Central memory CD4-positive, alpha-beta T cell (primary cell): ENCODE results near the gene HSPG2.
"Not testable (repeated sequence)": the region's sequence is repeated elsewhere in the genome, so short reads cannot be mapped to it uniquely, and the experiment has no call there.

Experiments
- DNase-seq: peaks from one replicate; pipeline ENCODE4 v3.0.0; 2022

The HSPG2 gene

DNA sequence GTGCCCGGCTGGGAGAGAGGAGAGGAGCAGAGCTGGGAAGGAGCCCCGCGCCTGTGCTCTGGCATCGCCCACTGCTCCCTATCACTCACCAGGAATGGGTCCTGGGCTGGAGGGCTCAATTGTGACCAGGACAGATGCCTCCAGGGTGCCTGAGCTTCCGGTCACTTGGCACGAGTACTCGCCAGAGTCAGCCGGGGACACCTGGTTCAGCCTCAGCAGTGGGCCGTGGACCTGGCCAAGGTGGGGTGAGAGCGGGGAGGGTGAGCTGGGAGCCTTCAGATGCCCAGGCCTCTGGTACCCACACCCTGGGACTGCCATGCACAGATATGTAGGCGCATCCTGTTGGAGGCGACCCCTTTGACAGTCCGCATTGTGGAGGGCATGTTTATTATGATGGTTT, 93.9 kb downstream of the HSPG2 start:
- no peak for DNase-seq

DNA sequence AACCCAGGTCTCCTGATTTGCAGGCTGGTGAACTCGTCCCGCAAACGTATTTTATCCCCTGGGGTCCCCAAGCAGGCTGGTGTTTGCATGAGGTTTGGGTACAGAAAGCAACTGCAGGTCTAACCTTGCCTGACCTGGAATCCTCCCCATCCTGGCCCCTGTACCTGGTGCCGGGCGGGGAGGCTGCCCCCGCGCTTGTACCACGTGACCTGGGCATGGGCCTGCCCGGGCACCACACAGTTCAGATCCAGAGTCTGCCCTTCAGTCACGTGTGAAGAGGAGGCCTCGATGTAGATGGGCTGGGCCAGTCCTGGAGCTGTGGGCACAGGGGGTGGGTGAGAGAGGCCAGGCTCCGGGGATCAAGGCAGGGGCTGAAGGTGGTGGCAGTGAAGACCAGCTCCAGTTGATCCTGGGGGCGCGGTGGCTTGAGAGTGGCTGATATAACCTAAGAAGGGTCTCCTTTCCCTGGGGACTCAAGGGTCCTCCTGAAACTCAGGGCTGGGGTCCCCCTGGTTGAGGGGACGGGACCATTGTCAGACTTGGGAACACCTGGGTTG, 94.4 kb downstream of the HSPG2 start:
- no peak for DNase-seq

DNA sequence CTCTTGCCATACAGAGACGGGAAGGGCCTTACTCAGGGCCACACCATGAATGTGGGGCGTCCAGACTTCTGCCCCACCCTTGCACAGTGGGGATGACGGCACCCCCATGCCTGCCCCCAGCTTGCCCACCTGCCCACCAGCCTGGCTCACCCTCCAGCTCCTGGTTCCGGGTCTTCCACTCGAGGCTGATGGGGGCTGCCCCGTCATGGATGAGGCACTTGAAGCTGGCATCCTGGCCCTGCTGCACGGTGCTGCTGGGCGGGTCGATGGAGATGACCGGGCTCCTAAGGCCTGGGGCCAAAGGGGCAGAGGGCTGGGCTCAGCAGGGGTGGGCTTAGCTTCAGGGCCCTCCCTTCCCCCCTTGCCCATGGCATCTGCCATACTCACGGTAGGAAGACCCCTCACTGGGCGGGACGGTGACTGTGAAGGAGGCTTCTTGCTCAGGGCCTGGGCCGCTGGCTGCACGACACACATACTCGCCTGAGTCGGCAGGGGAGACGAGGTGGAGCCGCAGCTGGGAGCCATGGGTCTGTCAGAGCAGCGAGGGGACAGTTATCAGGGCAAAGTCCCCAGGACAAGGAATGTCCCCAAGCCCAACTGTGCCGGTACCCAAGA, 95.2 kb downstream of the HSPG2 start:
- DNase-seq = no peak

DNA sequence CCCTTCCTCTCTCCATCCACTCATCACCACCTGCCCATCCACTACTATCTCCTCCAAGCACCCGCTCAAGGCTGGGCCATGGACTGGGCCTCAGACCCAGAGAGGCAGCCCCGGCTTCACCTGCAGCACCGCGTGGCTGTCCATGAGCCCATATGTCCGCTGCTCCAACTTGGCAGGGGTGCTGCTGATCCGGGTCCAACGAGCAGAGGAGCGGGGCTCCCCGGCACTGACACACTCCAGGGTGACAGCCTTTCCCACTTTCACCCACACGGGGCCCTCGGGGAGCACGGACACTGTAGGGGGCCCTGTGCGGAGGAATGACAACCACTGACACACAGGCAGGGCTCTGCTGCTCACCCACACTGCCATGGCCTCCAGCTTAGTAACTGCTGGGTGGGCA, 96.1 kb downstream of the HSPG2 start:
- no peak for DNase-seq

DNA sequence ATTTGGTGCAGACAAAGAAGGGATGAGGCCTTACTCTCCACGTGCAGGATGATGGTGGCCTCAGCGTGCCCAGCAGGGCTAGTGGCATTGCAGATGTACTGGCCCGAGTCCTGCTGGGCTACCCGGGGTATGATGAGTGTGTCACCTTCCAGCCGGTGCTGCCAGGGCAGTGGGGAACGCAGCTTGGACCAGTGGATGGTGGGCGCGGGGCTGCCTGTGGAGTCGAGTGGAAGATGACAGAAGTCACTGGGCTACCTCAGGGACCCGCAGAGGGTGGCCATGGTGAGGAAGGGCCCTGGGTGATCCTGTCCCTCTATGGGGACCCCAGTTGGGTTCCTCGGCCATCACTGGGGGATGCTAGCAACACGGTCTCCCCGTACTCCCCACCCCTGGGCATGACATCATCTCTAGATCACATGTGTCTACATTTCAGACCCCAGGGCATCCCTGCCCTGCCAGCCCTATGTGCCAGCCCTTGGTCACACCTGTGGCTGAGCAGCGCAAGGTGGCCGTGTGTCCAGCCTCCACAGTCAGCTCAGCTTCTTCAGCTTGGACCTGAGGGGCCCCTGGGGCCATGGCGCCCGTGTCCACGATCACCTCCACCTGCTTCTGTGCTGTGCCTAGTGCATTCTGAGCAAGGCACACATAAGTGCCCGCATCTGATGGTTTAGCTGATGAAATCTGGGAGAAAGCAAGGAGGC, 97.6 kb downstream of the HSPG2 start:
- no peak for DNase-seq

DNA sequence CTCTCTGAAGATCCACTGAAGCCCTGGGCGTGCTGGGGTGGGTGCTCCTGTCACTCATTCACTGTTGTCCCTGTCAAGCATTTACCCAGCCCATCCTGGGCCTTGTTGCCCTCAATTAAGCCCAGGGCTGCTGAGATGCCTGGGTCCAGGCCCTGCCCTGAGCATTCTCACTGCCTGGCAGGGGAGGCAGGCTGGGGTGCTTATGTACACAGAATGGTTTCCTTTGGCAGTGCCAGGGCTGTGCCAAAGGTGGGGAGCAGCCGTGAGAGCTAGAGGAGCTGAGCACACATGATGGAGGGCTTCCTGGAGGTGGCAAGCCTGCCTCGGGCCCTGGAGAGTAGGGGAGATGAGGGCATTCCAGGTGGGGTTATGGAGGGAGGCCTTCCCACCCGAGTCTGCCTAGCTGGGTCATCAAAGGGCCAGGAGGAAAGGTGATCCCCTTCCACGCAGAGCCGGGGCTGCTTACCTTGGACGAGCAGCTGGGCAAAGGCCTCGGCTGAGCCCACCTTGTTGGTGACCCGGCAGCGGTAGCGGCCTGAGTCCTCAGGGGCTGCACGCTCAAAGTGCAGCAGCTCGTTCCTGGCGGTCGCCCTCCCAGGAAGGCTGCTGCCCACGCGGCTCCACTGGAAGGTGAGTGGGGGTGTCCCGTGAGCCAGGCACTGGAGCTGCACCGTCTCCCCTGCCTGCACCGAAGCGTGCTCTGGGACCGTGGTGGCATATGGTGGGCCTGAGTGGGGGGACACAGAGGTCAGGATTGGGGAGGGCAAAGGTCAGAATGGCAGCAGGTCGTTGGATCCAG, 98.6 kb downstream of the HSPG2 start:
- DNase-seq = no peak

DNA sequence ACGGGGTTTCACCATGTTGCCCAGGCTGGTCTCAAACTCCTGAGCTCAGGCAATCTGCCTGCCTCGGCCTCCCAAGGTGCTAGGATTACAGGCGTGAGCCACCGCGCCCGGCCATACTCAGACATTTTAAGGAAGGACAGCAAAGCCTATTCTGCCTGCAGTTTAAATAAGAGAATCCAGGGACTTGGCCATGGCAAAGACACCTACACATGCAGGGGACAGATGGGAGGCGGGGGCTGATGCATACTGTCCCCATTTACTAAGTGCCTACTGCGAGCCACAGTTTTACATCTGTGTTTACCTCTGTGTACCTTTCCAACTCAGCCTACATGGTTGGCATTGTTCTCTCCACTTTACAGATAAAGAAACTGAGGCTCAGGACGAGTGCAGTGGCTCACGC, 99.6 kb downstream of the HSPG2 start:
- DNase-seq = no peak

DNA sequence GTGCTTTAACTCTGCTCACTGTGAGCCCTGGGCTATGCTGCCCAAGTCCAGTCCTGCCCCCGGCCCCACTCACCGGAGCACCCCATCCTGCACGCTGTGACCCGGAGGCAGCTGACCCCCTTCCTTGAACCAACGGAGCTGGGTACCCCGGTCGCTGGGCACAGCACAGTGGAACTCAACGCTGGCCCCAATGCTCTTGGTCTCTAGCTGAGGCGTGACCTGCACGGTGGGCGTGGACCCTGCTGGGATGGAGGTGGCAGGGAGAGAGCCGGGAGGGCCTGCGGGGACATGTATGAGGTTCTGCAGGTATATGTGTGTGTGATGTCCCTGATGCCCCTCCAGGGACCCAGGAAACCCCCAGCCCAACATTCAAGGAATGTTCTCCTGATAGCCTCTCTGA, 100.4 kb downstream of the HSPG2 start:
- no peak for DNase-seq

DNA sequence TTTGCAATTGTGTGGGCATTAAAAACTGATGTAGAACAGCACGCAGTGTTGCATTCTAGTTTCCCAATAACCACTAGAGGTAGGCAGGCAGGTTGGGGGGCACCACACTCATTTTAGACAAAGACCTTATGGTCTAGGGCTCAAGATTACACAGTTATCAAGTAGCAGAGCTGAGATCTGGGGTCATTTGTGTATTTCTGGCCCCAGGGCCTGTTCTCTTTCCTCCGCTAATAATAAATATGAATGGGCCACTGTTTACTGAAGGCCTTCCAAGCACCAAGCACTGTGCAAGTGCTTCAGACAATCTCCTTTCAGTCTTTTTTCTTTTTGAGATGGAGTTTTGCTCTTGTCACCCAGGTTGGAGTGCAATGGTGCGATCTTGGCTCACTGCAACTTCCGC, 101.1 kb downstream of the HSPG2 start:
- no peak for DNase-seq

DNA sequence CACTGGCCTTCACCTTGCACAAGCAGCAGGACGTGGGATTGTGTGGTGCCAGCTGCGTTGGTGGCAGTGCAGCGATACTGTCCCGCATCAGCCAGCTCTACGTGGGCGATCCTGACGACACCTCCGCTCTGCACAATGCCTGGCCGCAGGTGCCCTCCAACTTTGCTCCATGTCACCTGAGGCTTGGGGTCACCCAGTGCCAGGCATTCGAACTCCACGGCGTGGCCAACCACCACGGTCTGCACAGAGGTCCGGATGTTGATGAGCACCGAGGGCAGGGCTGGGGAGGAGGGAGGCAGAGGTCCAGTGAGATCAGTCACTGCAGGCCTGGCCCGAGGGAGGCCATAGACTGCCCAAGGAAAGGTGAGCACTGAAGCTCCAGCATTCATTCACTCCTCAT, 102.4 kb downstream of the HSPG2 start:
- no peak for DNase-seq

DNA sequence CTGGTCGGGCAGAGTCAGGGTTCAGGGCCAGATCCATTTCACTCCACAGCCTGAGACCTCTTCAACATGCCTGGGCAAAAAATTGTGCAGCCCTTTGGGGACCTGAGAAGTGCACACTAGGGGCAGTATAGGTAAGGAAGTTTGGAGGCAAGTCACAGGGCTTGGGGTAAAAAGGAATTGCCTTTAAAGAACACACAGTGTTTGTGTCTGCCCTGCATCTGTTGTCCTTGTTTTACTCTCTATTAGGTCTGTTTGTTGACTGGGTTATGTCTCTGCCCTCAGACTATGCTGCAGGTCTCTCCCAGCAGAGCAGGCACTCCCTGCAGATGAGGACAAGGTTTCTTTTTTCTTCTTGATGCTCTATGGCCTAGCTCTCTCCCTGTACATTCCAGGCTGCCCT, 103.0 kb downstream of the HSPG2 start:
- DNase-seq = no peak

DNA sequence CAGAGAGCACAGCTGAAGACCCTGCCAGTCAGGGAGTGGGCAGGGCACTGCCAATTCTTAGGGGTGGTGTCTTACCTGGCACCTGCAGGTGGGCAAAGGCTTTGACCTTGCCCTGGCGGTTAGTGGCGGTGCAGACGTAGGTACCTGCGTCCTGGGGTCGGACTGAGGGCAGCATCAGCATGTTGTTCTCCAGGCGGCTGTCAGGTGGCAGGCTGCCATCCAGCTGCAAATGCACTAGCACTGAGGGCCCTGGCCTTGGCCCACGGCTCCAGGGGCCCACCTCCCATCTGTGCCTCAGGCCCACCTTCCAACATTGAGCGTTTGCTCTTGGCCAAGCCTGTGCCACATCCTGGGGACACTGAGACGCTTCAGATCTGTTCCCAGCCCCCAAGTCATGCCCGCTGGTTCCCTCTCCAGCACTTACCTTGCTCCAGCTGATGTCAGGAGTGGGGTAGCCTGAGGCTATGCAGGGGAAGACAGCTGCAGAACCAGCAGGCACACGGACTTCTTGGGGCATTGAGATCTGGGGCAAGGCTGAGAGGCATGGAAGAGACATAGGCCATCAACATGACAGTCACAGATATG, 103.6 kb downstream of the HSPG2 start:
- no peak for DNase-seq

DNA sequence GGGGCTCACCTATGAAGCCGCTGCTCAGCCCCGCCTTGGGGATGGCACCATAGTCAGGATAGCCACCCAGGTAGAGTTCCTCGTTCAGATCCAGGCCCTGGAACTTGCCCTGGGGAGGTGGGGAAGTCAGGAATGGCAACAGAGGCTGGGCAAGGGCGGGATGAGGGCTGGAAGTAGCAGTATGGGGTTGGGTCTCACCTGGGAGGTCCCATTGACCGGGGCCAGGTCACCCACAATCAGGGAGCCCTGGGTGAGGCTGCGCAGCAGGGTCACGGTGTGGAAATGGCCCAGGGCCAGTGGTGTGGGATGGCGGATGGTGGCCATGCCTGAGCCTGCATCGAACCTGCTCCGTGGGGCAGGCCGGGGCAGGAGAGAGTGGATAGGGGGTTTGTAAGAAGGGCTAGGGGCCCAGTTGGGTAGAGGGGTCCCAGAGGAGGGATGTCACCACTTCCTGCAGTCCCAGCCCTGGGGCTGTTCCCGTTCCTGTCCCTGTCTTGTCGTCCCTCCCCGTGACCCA, 105.6 kb downstream of the HSPG2 start:
- DNase-seq = no peak

DNA sequence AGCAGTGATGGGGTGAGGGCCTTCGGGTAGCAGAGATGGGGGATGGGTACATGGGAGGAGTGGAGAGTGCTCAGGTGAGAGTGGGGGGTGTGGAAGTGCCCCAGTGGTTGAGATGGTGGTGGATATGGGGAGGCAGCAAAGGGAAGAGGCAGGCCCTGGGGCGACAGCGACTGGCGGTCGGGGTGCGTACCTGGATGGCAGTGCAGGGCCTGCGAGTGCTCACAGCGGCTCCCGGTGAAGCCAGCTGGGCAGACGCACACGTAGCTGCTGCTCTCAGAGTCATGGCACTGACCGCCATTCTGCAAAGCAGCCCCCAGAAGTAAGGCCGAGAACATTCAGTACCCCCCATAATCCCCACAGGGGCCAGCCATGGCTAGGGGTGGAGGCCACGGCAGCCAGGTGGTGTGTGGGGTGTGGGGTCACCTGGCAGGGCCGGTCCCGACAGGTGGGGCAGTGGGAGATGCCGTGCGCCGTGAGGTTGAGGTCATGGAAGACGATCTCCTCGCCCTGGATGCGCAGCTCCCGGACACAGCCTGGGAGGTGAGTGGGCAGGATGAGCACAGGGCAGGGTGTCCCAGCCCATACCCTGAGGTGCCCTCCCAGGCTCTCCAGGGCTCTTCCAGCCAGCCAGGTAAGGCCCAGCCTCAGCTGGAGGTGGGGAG, 106.2 kb downstream of the HSPG2 start:
- no peak for DNase-seq

DNA sequence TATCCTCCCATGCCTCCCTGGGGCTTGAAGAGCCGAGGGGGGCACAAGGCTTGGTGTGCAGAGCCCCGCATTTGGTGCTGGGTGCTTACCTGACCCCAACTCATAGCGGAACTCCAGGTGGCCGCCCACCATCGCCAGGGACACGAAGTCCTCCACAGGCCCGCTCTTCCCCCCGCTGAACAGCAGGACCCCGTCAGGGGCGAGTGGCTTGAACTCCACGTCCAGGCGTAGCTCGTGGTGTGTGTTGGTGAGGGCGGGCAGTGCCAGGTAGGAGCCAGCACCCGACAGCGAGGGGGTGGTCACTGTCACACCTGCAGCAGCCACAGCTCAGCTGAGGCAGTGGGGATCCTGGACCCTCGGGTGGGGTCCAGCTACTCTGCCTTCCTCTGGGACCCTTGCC, 107.8 kb downstream of the HSPG2 start:
- no peak for DNase-seq

DNA sequence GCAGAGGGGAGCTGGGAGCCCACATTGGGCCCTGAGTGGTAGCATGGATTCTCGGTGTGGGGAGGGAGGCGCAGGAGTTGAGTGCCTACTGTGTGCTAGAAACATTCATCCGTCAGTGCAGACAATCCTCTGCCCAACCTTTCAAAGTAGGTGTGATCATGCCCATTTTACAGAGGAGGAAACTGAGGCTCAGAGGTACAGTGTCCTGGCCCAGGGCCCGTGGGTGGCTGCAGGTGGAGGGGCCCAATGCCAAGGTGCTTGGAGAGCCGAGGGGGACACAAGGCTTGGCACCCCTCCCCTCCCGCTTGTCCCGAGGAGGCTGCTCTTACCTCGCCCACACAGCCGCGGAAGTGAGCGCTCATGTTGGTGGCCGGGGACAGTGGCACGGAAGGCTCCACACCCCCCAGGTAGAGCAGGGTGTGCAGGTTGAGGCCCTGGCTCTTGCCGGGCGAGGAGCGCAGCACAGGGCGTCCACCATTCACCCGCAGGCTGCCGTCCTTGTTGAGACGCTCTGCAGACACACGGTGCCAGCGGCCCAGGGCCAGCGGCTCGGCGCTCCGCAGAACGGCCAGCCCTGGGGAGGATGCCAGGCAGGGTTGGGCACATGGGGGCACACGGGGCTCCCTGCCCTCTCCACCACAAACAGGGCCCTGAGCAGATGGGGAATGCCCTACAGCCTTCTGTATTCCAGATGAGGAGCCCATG, 108.5 kb downstream of the HSPG2 start:
- DNase-seq = no peak

DNA sequence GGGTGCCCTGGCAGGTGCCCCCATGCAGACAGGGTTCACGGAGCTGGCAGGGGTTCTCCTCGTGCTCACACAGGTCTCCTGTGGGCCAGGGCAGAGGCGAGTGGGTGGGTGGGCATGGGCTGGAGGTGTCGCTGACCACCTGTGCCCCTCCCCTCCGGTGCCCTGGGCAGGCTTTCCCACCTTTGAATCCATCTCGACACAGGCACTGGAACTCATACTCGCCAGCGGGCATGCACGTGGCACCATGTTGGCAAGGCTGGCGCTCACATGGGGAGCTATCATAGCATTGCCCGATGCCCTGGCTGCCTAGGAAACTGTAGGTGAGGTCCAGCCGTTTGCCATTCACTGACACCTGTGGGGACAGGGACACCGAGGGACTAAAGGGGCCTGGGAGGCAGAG, 109.0 kb downstream of the HSPG2 start:
- DNase-seq = no peak

DNA sequence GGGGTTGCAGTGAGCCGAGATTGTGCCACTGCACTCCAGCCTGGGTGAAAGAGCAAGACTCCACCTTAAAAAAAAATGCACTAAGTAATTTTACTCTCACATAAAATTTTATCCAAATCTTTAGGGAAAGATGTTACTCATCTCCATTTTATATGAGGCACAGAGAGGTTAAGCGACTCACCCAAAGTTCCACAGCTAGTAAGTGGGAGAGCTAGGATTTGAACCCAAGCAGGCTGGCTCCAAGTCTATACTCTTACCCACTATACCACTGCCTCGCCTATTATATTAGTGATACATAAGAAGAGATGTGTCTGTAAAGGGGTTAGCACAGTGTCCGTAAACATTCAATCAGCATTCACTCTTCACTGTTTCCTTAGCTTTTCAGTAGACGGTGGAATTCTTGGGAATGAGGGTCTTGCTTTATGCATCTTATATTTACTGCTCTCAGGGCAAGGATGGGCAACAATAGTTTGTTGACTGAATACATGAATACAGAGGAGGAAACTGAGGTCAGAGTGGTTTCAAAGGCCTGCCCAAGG, 109.9 kb downstream of the HSPG2 start:
- DNase-seq = no peak

DNA sequence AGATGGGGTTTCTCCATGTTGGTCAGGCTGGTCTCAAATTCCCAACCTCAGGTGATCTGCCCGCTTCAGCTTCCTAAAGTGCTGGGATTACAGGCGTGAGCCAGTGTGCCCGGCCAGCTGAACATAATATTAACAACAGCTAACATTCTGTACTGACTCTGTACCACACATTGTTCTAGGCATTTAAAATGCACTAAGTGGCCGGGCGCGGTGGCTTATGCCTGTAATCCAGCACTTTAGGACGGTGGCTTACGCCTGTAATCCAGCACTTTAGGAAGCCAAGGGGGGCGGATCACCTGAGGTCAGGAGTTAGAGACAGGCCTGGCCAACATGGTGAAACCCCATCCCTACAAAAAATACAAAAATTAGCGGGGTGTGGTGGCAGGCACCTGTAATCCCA, 110.4 kb downstream of the HSPG2 start:
- DNase-seq = not testable (repeated sequence)

DNA sequence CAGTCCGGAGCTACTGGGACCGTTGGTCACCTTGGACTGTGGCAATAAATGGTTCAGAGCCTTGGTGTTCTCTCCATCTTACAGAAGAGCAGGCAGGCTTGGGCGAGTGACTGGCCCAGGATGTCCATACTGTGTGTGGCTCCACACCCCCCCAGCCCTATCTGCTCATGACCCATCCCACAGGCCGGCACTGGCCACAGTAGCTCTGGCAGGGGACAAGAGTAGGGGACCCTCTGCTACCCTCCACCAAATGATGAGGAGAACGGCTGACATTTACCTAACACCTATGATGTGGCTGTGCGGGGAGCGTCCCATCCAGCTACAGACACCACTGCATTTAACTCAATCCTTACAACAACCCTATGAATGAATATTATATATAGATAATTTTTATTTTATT, 111.7 kb downstream of the HSPG2 start:
- no peak for DNase-seq

DNA sequence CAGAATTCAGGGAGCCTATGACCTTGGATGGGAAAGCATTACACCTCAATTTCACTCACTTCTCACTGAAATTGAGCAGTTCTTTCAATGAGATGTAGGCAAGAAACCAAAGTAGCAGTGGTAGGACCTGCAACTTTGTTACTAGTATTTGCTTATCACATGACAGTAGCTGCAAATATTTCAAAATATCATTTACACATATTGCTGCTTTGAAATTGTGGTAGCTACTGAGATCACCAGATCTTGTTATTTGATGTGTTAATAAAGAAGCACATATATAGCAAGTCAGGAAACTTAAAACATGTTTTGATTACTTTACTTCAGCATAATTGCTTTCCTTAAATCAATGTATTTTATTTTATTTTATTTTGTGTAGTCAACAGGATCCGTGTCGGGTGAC, 112.2 kb downstream of the HSPG2 start:
- DNase-seq = no peak
